HepG2 (cell line): ENCODE results near the gene HES3. TPM values are rescaled to one million over a fixed set of nuclear protein-coding genes. Genes with fewer than 3 reads are reported as not detected.

Source experiments
- ATAC-seq: fragments of 200-7000 bp; cut with Tn5 transposase; 3 replicates; pipeline ENCODE4 v1.9.1; 2020; ENCODE audit warnings: mild to moderate bottlenecking, moderate library complexity
- BruUV-seq: library from RNA; stranded (reverse); fragments of 400-500 nt; replicated peaks from 2 replicates; lab custom pipeline; 2021; lab: Mats Ljungman, UMichigan
- CTCF ChIA-PET: fragments of 300-600 bp; formaldehyde crosslinking; extraction: SDS; loops from one replicate; lab custom pipeline; 2021; ENCODE audit warnings: low total read pairs, inconsistent platforms, low intra/inter-chr PET ratio; lab: Yijun Ruan, JAX
- POLR2A ChIA-PET: fragments of 350-600 bp; sonication (Branson Sonifier 250); formaldehyde crosslinking; loops from one replicate; lab custom pipeline; 2020; ENCODE audit warnings: antibody characterized with exemption, inconsistent platforms; lab: Yijun Ruan, JAX
- DNase-seq: peaks from one replicate; pipeline ENCODE4 v3.0.0-alpha.2; 2015; ENCODE audit warnings: low spot score
- FAIRE-seq: peaks from 3 replicates; lab custom pipeline; 2011; peaks lifted over from hg19 to GRCh38; lab: Jason Lieb, UNC
- H2AFZ ChIP-seq: one replicate; pipeline ENCODE4 v1.6.1; 2011; ENCODE audit warnings: low read length, inconsistent platforms
- H3K27ac ChIP-seq: fragments of 300-600 bp; 3 replicates; pipeline ENCODE4 v1.8.0; 2011; ENCODE audit warnings: mixed run types, mild to moderate bottlenecking, mixed read lengths, low read length, inconsistent platforms; ENCODE audit not compliant: insufficient read depth; ENCODE audit errors: extremely low read length
- H3K27me3 ChIP-seq, 2 experiments: fragments of 200-600 bp in 1 of 2; 2 replicates in 1 of 2; 3 replicates in 1 of 2; pipeline versions ENCODE4 v1.6.0 to v1.8.0; 2011; ENCODE audit warnings: low read length in 2 of 2, mild to moderate bottlenecking in 2 of 2, moderate library complexity in 2 of 2, inconsistent platforms in 1 of 2; ENCODE audit not compliant: insufficient read depth in 2 of 2, control insufficient read depth in 1 of 2
- H3K36me3 ChIP-seq, 2 experiments: fragments of 200-600 bp in 1 of 2; replicated peaks in 1 of 2; 2 replicates in 1 of 2; 3 replicates in 1 of 2; pipeline versions ENCODE4 v1.5.1 to v1.8.0; 2011; ENCODE audit warnings: low read length in 2 of 2, inconsistent platforms in 1 of 2; ENCODE audit not compliant: insufficient read depth in 2 of 2, control insufficient read depth in 1 of 2
- H3K4me1 ChIP-seq: 2 replicates; pipeline ENCODE4 v1.5.1; 2012; ENCODE audit warnings: low read length, inconsistent platforms; ENCODE audit not compliant: insufficient read depth
- H3K4me2 ChIP-seq: 2 replicates; pipeline ENCODE4 v1.6.0; 2011; ENCODE audit warnings: low read depth, low read length, inconsistent platforms
- H3K4me3 ChIP-seq, 3 experiments: fragments of 200-600 bp in 1 of 3; sonication (generic), shearing (Covaris generic) in 1 of 3; replicated peaks in 1 of 3; 2 replicates each; pipeline ENCODE4 v1.5.1; 2011 to 2016; ENCODE audit warnings: low read length in 3 of 3, inconsistent platforms in 2 of 3, low read depth in 2 of 3, mild to moderate bottlenecking in 2 of 3, control low read depth in 1 of 3, mixed read lengths in 1 of 3; ENCODE audit not compliant: insufficient read depth in 1 of 3
- H3K79me2 ChIP-seq: one replicate; pipeline ENCODE4 v1.6.1; 2011; ENCODE audit warnings: low read length, inconsistent platforms; ENCODE audit not compliant: insufficient read depth
- H3K9ac ChIP-seq: 2 replicates; pipeline ENCODE4 v1.6.0; 2011; ENCODE audit warnings: mild to moderate bottlenecking, low read depth, low read length, inconsistent platforms; ENCODE audit not compliant: insufficient read depth
- H3K9me3 ChIP-seq: 2 replicates; pipeline ENCODE4 v1.5.1; 2012; ENCODE audit warnings: mild to moderate bottlenecking, low read length
- H4K20me1 ChIP-seq: 2 replicates; pipeline ENCODE4 v1.6.0; 2011; ENCODE audit warnings: inconsistent platforms, mild to moderate bottlenecking, low read length, moderate library complexity; ENCODE audit not compliant: insufficient read depth
- ARID3A ChIP-seq: IDR thresholded peaks from 2 replicates; pipeline ENCODE4 v1.6.1; 2012; ENCODE audit warnings: low read depth, low read length, improper control_type of control experiment
- EHMT2 ChIP-seq: fragments of 200-600 bp; sonication (generic); IDR thresholded peaks from 2 replicates; pipeline ENCODE4 v1.7.0; 2017; ENCODE audit warnings: antibody characterized with exemption, low read depth, low read length, borderline replicate concordance
- HBP1 ChIP-seq: IDR thresholded peaks from 2 replicates; pipeline ENCODE4 v1.6.1; 2016; ENCODE audit warnings: low read depth, control low read depth
- YEATS4 ChIP-seq: sonication (generic); formaldehyde crosslinking; IDR thresholded peaks from 2 replicates; pipeline ENCODE4 v1.4.0; 2020; ENCODE audit warnings: missing genetic modification reagents, borderline replicate concordance
- ZBED4 ChIP-seq: sonication (generic); formaldehyde crosslinking; IDR thresholded peaks from 2 replicates; pipeline ENCODE4 v1.4.0; 2020; ENCODE audit warnings: missing genetic modification reagents, borderline replicate concordance
- ZFP36L1 ChIP-seq: sonication (generic); formaldehyde crosslinking; IDR thresholded peaks from 2 replicates; pipeline ENCODE4 v1.8.0; 2022; ENCODE audit warnings: mild to moderate bottlenecking, missing genetic modification reagents, moderate library complexity
- ZFP36L2 ChIP-seq: sonication (generic); formaldehyde crosslinking; IDR thresholded peaks from 2 replicates; pipeline ENCODE4 v1.4.0; 2020; ENCODE audit warnings: missing genetic modification reagents
- ZKSCAN8 ChIP-seq: IDR thresholded peaks from 2 replicates; pipeline ENCODE4 v1.6.1; 2016; ENCODE audit warnings: borderline replicate concordance, missing genetic modification reagents, missing compliant biosample characterization
- WGBS: methylation state at CpG from one replicate; pipeline ENCODE4 v1.1.6; 2017; ENCODE audit warnings: low lambda C conversion rate; 5-methylcytosine and 5-hydroxymethylcytosine counted together
- in situ Hi-C: cut with HindIII; loops from 2 replicates; pipeline ENCODE4 v1.10.0; 2017; ENCODE audit warnings: low pct_unique_long_range_greater_than_20kb; ENCODE audit not compliant: extremely low pct_ligation_motif_present
- intact Hi-C: fragments of 100-400 bp; cut with micrococcal nuclease; formaldehyde crosslinking; loops from one replicate; pipeline ENCODE4 v1.10.0; 2022; ENCODE audit not compliant: unreplicated experiment
- polyA plus RNA-seq, 8 experiments: library from polyadenylated mRNA; depleted of rRNA in 3 of 8; stranded (reverse) in 7 of 8; unstranded in 1 of 8; fragments of >200 nt; fragmentation: Illumina TruSeq in 4 of 8; extraction: Trizol in 4 of 8; gene quantifications; 2 replicates each; pipeline versions ENCODE4 v1.2.1 to v1.2.3, GENCODE V29; 2011 to 2016; ENCODE audit warnings: low read depth in 4 of 8, missing spikeins in 1 of 8, mixed read lengths in 1 of 8; ENCODE audit not compliant: insufficient read depth in 1 of 8
- total RNA-seq, 5 experiments: library from RNA; depleted of rRNA; stranded (reverse); fragments of >200 nt; fragmentation: Illumina TruSeq; extraction: Trizol; gene quantifications; 2 replicates each; pipeline ENCODE4 v1.2.3, GENCODE V29; 2016; ENCODE audit warnings: low read depth in 1 of 5

Gene HES3
- total and polyA plus RNA-seq, 2 of the 13 experiments (the other 11 are each of a cell fraction or from before 2014, with no cell fraction given), result not detected

GRCh38 chr1:6245086-6245868 lies 1.3 kb downstream of the HES3 start:
- ATAC-seq (peak; percentile 56), DNase-seq (peak; percentile 46), FAIRE-seq (no peak)
- POLR2A ChIA-PET, result interaction anchor here (0.8 to 1.1 kb wide), 2 partner anchors 10 to 39 kb away, joined by 3 to 4 read pairs; partner anchors contain the start of gene ICMT
- no peak overlapping the region for H3K9ac ChIP-seq
- no peaks in the 10 kb centered on the region for H3K79me2 ChIP-seq
- no TSS peak for BruUV-seq
- H2AFZ ChIP-seq, result no peak overlapping the region
- peaks cover 15 to 63% of the 10 kb centered on the region in 2 experiments for H3K27me3 ChIP-seq
- H3K4me3 ChIP-seq, result peak overlapping the region in 2 of 3 experiments; percentile 27 to 44; a peak in 3 of 6 replicates
- intact Hi-C loops, result loop anchor here (5.0 to 10.0 kb wide), 2 partner anchors 140 to 147 kb away; partner anchors contain the start of gene ACOT7
- H3K9me3 ChIP-seq, result no peaks in the 10 kb centered on the region
- H3K4me1 ChIP-seq, result peaks cover 40% of the 10 kb centered on the region
- H3K36me3 ChIP-seq, result no peaks in the 10 kb centered on the region
- in situ Hi-C loops, result loop anchor here (5.0 to 10.0 kb wide), 3 partner anchors 37 to 170 kb away; partner anchors contain the start of gene HES2
- H3K27ac ChIP-seq, result no peak overlapping the region
- 4% methylated on average over 45 of the region's 79 CpGs for WGBS
- CTCF ChIA-PET, result interaction anchor here (0.9 to 3.4 kb wide), 5 partner anchors 18 to 192 kb away, joined by 4 to 39 read pairs (median 9); partner anchors contain the start of gene RNF207
- peak overlapping the region; percentile 50 for H3K4me2 ChIP-seq
- 0 out of 2 replicates have a peak, but pooled peaks cover 5% of the 10 kb centered on the region for H4K20me1 ChIP-seq
- TF ChIP-seq ARID3A (no peak), ZBED4 (CRISPR knock-in tag) (peak; percentile 99), EHMT2 (peak; percentile 76; the same call in 1 of the 2 replicates), YEATS4 (CRISPR knock-in tag) (peak; percentile 83; the same call in 1 of the 2 replicates), ZFP36L1 (CRISPR knock-in tag) (peak; percentile 83; the same call in 1 of the 2 replicates), ZFP36L2 (CRISPR knock-in tag) (peak; percentile 98), ZKSCAN8 (peak; percentile 94), HBP1 (CRISPR knock-in tag) (peak; percentile 97)
